Fibroblast of the aortic adventitia (primary cell): ENCODE measurements around the gene ENC1. TPM values are rescaled to one million over a fixed set of nuclear protein-coding genes. Genes with fewer than 3 reads are reported as not detected.

Source experiments
- DNase-seq: peaks from one replicate; pipeline ENCODE4 v3.0.0-alpha.2; 2010; ENCODE audit warnings: low read depth
- H3K4me3 ChIP-seq: 2 replicates; pipeline ENCODE4 v1.5.1; 2011; ENCODE audit warnings: low read depth, mild to moderate bottlenecking, control low read depth, low read length, moderate library complexity
- total RNA-seq: library from RNA; depleted of rRNA; stranded (reverse); fragments of >200 nt; gene quantifications from 2 replicates; pipeline ENCODE4 v1.2.3, GENCODE V29; 2012; ENCODE audit warnings: low replicate concordance
- TF ChIP-seq, protein P1 (sequence below): IDR thresholded peaks from 2 replicates; pipeline ENCODE4 v1.5.1; 2011; ENCODE audit warnings: mild to moderate bottlenecking, low read length, control low read depth, inconsistent platforms; ENCODE audit not compliant: insufficient read depth

Gene ENC1
- total RNA-seq, 1 donor: 21.0 TPM

DNA sequence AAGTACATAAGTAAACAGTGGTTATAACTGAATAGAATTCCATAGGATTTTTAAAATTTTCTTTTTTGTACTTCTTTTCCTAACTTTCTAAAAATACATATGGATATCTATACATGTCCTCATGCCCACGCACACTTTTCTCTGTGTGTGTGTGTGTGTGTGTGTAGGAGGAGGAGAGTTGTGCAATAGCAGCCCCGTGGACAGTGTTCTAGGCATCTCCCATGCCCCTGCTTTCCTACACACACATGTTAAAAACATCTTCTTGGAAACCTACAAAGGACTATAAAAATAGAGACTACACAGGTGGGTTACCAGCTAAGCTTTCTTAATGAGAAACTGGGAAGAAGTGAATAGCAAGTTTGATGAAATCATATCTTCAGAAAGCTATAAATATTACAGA is 24.7 kb upstream of the ENC1 start:
- TF ChIP-seq, protein P1, sequence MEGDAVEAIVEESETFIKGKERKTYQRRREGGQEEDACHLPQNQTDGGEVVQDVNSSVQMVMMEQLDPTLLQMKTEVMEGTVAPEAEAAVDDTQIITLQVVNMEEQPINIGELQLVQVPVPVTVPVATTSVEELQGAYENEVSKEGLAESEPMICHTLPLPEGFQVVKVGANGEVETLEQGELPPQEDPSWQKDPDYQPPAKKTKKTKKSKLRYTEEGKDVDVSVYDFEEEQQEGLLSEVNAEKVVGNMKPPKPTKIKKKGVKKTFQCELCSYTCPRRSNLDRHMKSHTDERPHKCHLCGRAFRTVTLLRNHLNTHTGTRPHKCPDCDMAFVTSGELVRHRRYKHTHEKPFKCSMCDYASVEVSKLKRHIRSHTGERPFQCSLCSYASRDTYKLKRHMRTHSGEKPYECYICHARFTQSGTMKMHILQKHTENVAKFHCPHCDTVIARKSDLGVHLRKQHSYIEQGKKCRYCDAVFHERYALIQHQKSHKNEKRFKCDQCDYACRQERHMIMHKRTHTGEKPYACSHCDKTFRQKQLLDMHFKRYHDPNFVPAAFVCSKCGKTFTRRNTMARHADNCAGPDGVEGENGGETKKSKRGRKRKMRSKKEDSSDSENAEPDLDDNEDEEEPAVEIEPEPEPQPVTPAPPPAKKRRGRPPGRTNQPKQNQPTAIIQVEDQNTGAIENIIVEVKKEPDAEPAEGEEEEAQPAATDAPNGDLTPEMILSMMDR: no peak
- DNase-seq: no peak
- no peak overlapping the region for H3K4me3 ChIP-seq

DNA sequence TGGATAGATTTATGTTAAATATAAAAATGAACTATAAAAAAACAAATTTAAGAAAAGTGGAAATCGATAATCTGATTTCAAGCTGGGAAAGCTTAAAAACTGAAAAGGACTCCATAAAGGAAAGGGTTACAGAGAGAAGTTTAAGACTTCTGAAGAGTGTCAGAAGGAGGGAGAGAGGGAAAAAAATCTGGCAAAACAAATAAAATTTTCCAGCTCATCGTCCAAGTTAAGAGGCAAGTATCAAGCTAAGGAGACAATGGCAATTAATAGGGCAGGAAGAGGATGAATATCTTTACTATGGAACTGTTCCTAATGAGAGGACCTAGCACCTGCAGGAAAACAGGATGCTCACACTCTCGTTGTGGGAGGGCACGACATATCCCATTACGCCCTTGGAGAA is 24.0 kb upstream of the ENC1 start:
- DNase-seq: no peak
- TF ChIP-seq, protein P1: no peak
- no peak overlapping the region for H3K4me3 ChIP-seq

DNA sequence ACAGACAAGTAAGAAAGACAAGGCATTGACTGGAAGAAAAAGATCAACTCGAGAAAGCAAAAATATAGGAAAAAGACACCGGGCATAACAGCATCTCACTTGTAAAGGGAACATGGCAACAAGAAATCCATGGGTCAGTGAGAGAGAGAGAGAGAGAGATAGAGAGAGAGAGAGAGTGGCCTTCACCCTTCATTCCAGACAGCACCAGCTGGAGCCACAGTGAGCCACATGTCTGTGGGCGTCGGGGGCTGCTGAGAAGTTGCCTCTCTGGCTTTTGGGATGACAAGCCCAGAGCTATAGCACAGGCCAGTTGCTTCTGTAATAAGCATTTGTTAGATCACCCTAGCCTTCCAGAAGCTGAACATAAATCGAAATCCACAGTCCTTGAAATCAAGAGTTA is 20.3 kb upstream of the ENC1 start:
- TF ChIP-seq, protein P1: no peak
- H3K4me3 ChIP-seq: no peak overlapping the region
- no peak for DNase-seq

DNA sequence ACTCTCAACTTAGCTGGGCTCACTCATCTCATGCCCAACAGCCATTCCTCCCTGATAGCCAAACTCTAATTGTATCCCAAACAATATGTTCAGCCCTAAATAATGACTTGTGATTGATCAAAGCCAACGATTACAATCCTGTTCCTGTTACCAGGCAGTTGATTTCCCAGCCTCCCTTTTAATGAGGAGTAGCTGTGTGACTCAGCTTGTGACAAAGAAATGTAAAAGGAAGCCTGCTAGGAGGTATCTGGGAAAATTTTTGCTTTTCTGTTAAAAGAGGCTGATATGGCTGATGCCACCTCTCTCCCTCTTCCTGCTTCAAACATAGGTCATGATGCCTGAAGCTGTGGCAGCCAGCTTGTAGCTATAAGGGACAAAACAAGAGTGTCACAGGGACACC is 19.6 kb upstream of the ENC1 start:
- no peak for DNase-seq
- H3K4me3 ChIP-seq: no peak overlapping the region
- TF ChIP-seq, protein P1: no peak

DNA sequence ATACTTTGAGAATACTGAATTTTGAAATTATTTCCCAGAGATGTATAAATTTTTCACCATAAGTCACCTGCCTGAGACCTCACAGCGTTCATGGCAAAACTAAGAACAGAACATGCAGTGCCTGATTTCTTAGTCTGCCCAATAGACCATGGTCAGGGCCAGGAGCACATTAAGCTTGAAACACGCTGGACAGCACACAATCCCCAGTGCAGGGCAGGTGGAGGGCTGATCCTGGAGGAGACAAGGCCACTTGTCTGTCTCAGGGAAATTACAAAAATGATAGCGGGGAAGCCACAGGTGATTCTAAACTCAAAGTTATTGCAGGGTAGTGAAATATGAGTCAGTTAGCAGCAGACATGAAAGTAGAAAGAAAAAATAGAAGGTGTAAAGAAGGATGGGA is 18.6 kb upstream of the ENC1 start:
- DNase-seq: no peak
- TF ChIP-seq, protein P1: no peak
- no peak overlapping the region for H3K4me3 ChIP-seq

DNA sequence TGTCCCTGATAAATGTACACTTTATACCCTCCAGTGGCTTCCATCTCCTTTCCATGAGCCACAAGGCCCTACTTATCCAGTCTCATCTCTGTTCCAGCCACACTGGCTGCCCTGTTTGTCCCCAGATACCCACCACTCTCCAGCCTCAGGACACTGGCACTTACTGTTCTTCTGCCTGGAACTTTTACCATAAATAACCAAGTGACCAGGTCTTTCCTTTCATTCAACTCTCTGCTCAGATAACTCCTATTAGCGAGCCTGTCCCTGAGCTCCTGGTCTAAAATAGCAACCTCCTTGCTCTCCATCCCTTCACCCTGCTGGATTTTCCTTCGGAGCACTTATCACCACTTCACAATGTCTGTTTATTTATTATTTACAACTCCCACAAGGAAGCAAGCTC is 16.6 kb upstream of the ENC1 start:
- no peak overlapping the region for H3K4me3 ChIP-seq
- TF ChIP-seq, protein P1: no peak
- DNase-seq: no peak

DNA sequence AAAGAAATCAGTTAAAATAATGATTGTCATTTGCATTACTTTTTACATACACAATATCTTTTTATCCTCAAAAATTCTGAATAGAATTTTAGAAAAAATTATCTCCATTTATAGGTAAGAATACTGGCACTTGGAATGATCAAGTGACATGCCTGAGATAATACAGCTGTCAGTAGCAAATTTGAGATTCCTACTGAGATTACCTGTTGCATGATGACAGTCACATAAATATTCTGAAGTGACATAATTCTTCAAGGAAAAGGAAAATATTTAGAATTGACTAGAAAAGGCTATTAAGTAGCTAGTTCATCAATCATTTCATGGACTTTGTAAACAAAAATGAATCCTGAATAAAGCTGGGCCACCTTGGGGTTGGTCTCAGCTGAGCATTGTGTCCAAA is 15.2 kb upstream of the ENC1 start:
- DNase-seq: no peak
- TF ChIP-seq, protein P1: no peak

More for the DNA sequence above, 15.2 kb upstream of the ENC1 start:
- no peak overlapping the region for H3K4me3 ChIP-seq
